Mesenchymal stem cell (in vitro differentiated cells and primary cell): Measurements from ENCODE around the gene CPLX1.
"Not testable (repeated sequence)": the region's sequence is repeated elsewhere in the genome, so short reads cannot be mapped to it uniquely, and the experiment has no call there.

Experiments used
- DNase-seq: peaks from one replicate; pipeline ENCODE4 v3.0.0-alpha.2; 2013
- H2AFZ ChIP-seq: one replicate; pipeline ENCODE4 v1.6.1; 2013; ENCODE audit warnings: low read depth, mild to moderate bottlenecking, control low read depth, inconsistent platforms, low read length, moderate library complexity
- H2AK5ac ChIP-seq: 2 replicates; pipeline ENCODE4 v1.6.1; 2013; ENCODE audit warnings: low read length, moderate library complexity, mild to moderate bottlenecking, inconsistent platforms; ENCODE audit not compliant: severe bottlenecking
- H2BK120ac ChIP-seq: one replicate; pipeline ENCODE4 v1.6.1; 2013; ENCODE audit warnings: low read depth, mild to moderate bottlenecking, inconsistent platforms, low read length, moderate library complexity
- H2BK12ac ChIP-seq, 2 experiments: one replicate each; pipeline ENCODE4 v1.6.1; 2013; ENCODE audit warnings: inconsistent platforms in 2 of 2, low read length in 2 of 2, mild to moderate bottlenecking in 2 of 2, moderate library complexity in 2 of 2, control low read depth in 1 of 2
- H2BK15ac ChIP-seq: one replicate; pipeline ENCODE4 v1.6.1; 2013; ENCODE audit warnings: mild to moderate bottlenecking, low read depth, inconsistent platforms; ENCODE audit not compliant: poor library complexity, severe bottlenecking
- H2BK5ac ChIP-seq: 2 replicates; pipeline ENCODE4 v1.6.1; 2013; ENCODE audit warnings: low read depth, mild to moderate bottlenecking, low read length, control low read depth, inconsistent platforms; ENCODE audit not compliant: poor library complexity, severe bottlenecking
- H3K14ac ChIP-seq, 2 experiments: one replicate each; pipeline ENCODE4 v1.6.1; 2013; ENCODE audit warnings: inconsistent platforms in 2 of 2, low read length in 2 of 2, control low read depth in 1 of 2, mild to moderate bottlenecking in 1 of 2, moderate library complexity in 1 of 2
- H3K18ac ChIP-seq, 2 experiments: one replicate each; pipeline ENCODE4 v1.6.1; 2013; ENCODE audit warnings: inconsistent platforms in 2 of 2, low read length in 2 of 2, control low read depth in 1 of 2, low read depth in 1 of 2, mild to moderate bottlenecking in 1 of 2
- H3K23ac ChIP-seq, 2 experiments: one replicate each; pipeline ENCODE4 v1.6.1; 2013; ENCODE audit warnings: inconsistent platforms in 2 of 2, low read length in 2 of 2, mild to moderate bottlenecking in 2 of 2, moderate library complexity in 2 of 2, control low read depth in 1 of 2
- H3K27ac ChIP-seq: 2 replicates; pipeline ENCODE4 v1.5.1; 2013; ENCODE audit warnings: mild to moderate bottlenecking, moderate library complexity, low read length, control low read depth, inconsistent platforms; ENCODE audit not compliant: poor library complexity, severe bottlenecking
- H3K27me3 ChIP-seq, 2 experiments: 2 replicates each; pipeline versions ENCODE4 v1.6.1 to v1.7.0; 2013; ENCODE audit warnings: low read length in 2 of 2, mild to moderate bottlenecking in 2 of 2, moderate library complexity in 2 of 2, control low read depth in 1 of 2, inconsistent platforms in 1 of 2; ENCODE audit not compliant: control insufficient read depth in 1 of 2, insufficient read depth in 1 of 2
- H3K36me3 ChIP-seq, 2 experiments: 2 replicates each; pipeline versions ENCODE4 v1.6.1 to v1.7.0; 2013; ENCODE audit warnings: low read length in 2 of 2, control low read depth in 1 of 2, inconsistent platforms in 1 of 2, low read depth in 1 of 2, mild to moderate bottlenecking in 1 of 2; ENCODE audit not compliant: insufficient read depth in 2 of 2, control insufficient read depth in 1 of 2
- H3K4ac ChIP-seq, 2 experiments: one replicate each; pipeline ENCODE4 v1.6.1; 2013; ENCODE audit warnings: inconsistent platforms in 2 of 2, low read length in 2 of 2, mild to moderate bottlenecking in 2 of 2, moderate library complexity in 2 of 2, control low read depth in 1 of 2, low read depth in 1 of 2
- H3K4me1 ChIP-seq: 2 replicates; pipeline ENCODE4 v1.6.1; 2013; ENCODE audit warnings: low read depth, low read length, control low read depth; ENCODE audit not compliant: control insufficient read depth, insufficient read depth
- H3K4me2 ChIP-seq: 2 replicates; pipeline ENCODE4 v1.6.1; 2013; ENCODE audit warnings: low read length, mild to moderate bottlenecking, inconsistent platforms; ENCODE audit not compliant: poor library complexity, severe bottlenecking
- H3K4me3 ChIP-seq, 2 experiments: 2 replicates each; pipeline versions ENCODE4 v1.5.1 to v1.7.0; 2013; ENCODE audit warnings: low read length in 2 of 2, mild to moderate bottlenecking in 2 of 2, control low read depth in 1 of 2, low read depth in 1 of 2; ENCODE audit not compliant: insufficient read depth in 1 of 2
- H3K79me1 ChIP-seq: replicated peaks from 2 replicates; pipeline ENCODE4 v1.6.1; 2013; ENCODE audit warnings: mild to moderate bottlenecking, control low read depth, low read length, inconsistent platforms; ENCODE audit not compliant: poor library complexity, severe bottlenecking
- H3K9ac ChIP-seq: 2 replicates; pipeline ENCODE4 v1.7.0; 2013; ENCODE audit warnings: mild to moderate bottlenecking, low read length, moderate library complexity
- H3K9me3 ChIP-seq: 2 replicates; pipeline ENCODE4 v1.7.0; 2013; ENCODE audit warnings: mild to moderate bottlenecking, low read length; ENCODE audit not compliant: control insufficient read depth
- H4K8ac ChIP-seq: one replicate; pipeline ENCODE4 v1.6.1; 2013; ENCODE audit warnings: inconsistent platforms, mild to moderate bottlenecking, low read length, moderate library complexity
- H4K91ac ChIP-seq: one replicate; pipeline ENCODE4 v1.6.1; 2013; ENCODE audit warnings: mild to moderate bottlenecking, low read length, inconsistent platforms
- WGBS: methylation state at CpG from one replicate; pipeline ENCODE4 v1.1.7; 2013; ENCODE audit warnings: mixed read lengths; 5-methylcytosine and 5-hydroxymethylcytosine counted together

The CPLX1 gene

GRCh38 chr4:807792-808191 is 18.1 kb downstream of the CPLX1 start:
- Histone ChIP-seq H4K8ac (no peak overlapping the region), H3K27ac (no peak overlapping the region), H3K14ac (no peak overlapping the region), H4K91ac (no peak overlapping the region), H2BK120ac (no peak overlapping the region), H2AK5ac (no peak overlapping the region), H3K4me3 (no peak overlapping the region), H3K4me1 (peaks cover 3% of the 10 kb centered on the region), H3K4ac (no peak overlapping the region), H2BK5ac (no peak overlapping the region), H2BK12ac (no peak overlapping the region), H3K27me3 (peaks cover 9 to 41% of the 10 kb centered on the region in 2 experiments), H3K23ac (no peak overlapping the region), H3K18ac (no peak overlapping the region), H3K36me3 (no peaks in the 10 kb centered on the region), H3K79me1 (no peaks in the 10 kb centered on the region), H3K9ac (no peak overlapping the region), H2BK15ac (no peak overlapping the region), H2AFZ (no peak overlapping the region), H3K4me2 (no peak overlapping the region), H3K9me3 (peaks cover 7% of the 10 kb centered on the region)
- 93% methylated on average over 3 of the region's 5 CpGs for WGBS
- no peak for DNase-seq

- H4K91ac ChIP-seq, H2BK120ac ChIP-seq, H3K4ac ChIP-seq, H3K79me1 ChIP-seq, H3K27ac ChIP-seq, H2AK5ac ChIP-seq, H3K4me1 ChIP-seq, H3K36me3 ChIP-seq, H2AFZ ChIP-seq, DNase-seq, H3K9me3 ChIP-seq, H2BK15ac ChIP-seq, H4K8ac ChIP-seq, H3K9ac ChIP-seq, H3K18ac ChIP-seq, H2BK5ac ChIP-seq, H3K23ac ChIP-seq, H3K4me3 ChIP-seq, H3K14ac ChIP-seq, H2BK12ac ChIP-seq, H3K4me2 ChIP-seq: not testable (repeated sequence)
- 100% methylated on average over 2 of the region's 4 CpGs for WGBS
- peaks cover 3 to 36% of the 10 kb centered on the region in 2 experiments for H3K27me3 ChIP-seq
These were observed 18.9 kb downstream of the CPLX1 start for GRCh38 chr4:806979-807378.

DNA sequence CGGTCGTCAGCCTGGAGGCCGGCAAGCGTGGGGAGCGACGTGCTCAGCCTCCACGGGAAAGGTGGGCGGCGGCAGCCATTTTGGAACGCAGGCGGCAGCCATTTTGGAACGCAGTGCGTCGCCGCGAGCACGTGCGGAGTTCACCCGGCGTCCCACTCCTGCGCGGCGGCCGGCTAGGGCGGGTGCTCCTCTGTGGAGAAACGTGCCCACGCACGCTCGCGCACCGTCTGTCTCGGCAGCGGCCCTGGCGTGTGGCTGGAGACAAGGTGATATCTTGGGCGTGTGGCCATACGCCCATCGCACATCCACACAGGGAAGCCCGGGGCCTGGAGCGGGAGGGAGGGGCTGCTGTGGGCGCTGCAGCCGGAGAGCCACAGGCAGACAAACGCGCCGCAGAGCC is 21.1 kb downstream of the CPLX1 start:
- H3K4me1 ChIP-seq = peaks cover 1% of the 10 kb centered on the region
- peaks cover 0 to 27% of the 10 kb centered on the region in 2 experiments for H3K27me3 ChIP-seq
- no peak overlapping the region for H3K23ac ChIP-seq
- no peak overlapping the region for H2AFZ ChIP-seq
- no peak overlapping the region for H2AK5ac ChIP-seq
- H3K9me3 ChIP-seq = peaks cover 14% of the 10 kb centered on the region
- no peak overlapping the region for H3K18ac ChIP-seq
- no peak overlapping the region for H2BK5ac ChIP-seq
- no peak overlapping the region for H3K4ac ChIP-seq
- no peak overlapping the region for H3K27ac ChIP-seq
- 95% methylated on average over 41 of the region's 44 CpGs for WGBS
- no peak overlapping the region for H2BK15ac ChIP-seq
- H4K8ac ChIP-seq = no peak overlapping the region
- H3K79me1 ChIP-seq = no peaks in the 10 kb centered on the region
- no peak overlapping the region for H2BK12ac ChIP-seq
- no peak overlapping the region for H3K9ac ChIP-seq
- H3K36me3 ChIP-seq = no peaks in the 10 kb centered on the region
- no peak overlapping the region for H3K4me3 ChIP-seq
- H4K91ac ChIP-seq = no peak overlapping the region
- no peak overlapping the region for H2BK120ac ChIP-seq
- H3K14ac ChIP-seq = no peak overlapping the region
- no peak overlapping the region for H3K4me2 ChIP-seq
- DNase-seq = no peak

GRCh38 chr4:803884-804283 is 22.0 kb downstream of the CPLX1 start:
- Histone ChIP-seq H3K4me2 (no peak overlapping the region), H3K18ac (no peak overlapping the region), H2AK5ac (no peak overlapping the region), H3K14ac (no peak overlapping the region), H3K27me3 (peaks cover 0 to 28% of the 10 kb centered on the region in 2 experiments), H3K9ac (no peak overlapping the region), H3K79me1 (no peaks in the 10 kb centered on the region), H3K9me3 (peaks cover 14% of the 10 kb centered on the region), H3K4me1 (peaks cover 4% of the 10 kb centered on the region), H3K27ac (no peak overlapping the region), H2BK120ac (no peak overlapping the region), H3K4me3 (no peak overlapping the region), H4K91ac (no peak overlapping the region), H3K36me3 (no peaks in the 10 kb centered on the region), H3K23ac (no peak overlapping the region), H2AFZ (no peak overlapping the region), H4K8ac (no peak overlapping the region), H2BK15ac (no peak overlapping the region), H3K4ac (no peak overlapping the region), H2BK12ac (no peak overlapping the region), H2BK5ac (no peak overlapping the region)
- no peak for DNase-seq
- WGBS = 93% methylated on average over 11 of the region's 13 CpGs
